ENCODE results near the gene LRRC75A.

DNA sequence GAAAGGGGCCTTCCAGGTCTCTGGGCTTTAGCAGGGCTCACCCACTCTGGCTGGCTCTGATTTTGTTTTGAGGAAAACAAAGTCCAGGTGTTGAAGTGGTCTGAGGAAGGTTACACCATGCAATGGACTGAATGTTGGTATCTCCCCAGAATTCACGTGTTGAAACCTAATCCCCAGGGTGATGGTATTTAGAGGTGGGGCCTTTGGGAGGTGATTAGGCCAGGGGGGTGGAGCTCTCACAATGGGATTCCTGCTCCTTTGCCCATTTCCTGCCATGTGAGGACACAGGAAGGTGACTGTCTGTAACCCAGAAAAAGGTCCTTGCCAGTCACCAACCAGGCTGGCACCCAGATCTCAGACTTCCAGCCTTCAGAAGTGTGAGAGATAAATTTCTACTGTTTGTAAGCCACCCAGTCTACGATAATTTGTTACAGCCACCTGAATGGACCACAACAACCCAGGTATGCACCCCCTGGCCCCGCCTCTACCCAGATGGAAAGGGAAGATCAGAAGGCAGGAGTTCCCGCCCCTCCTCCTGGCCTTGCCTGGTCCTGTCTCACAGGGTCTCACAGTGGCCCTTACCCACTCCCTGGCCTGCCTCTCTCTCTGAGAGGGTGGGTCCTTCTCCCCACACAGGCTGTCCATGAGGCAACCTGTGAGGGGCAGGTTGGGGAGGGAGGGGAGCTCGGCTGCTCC, 32.0 kb downstream of the LRRC75A start:
- TF ChIP-seq, protein P1, sequence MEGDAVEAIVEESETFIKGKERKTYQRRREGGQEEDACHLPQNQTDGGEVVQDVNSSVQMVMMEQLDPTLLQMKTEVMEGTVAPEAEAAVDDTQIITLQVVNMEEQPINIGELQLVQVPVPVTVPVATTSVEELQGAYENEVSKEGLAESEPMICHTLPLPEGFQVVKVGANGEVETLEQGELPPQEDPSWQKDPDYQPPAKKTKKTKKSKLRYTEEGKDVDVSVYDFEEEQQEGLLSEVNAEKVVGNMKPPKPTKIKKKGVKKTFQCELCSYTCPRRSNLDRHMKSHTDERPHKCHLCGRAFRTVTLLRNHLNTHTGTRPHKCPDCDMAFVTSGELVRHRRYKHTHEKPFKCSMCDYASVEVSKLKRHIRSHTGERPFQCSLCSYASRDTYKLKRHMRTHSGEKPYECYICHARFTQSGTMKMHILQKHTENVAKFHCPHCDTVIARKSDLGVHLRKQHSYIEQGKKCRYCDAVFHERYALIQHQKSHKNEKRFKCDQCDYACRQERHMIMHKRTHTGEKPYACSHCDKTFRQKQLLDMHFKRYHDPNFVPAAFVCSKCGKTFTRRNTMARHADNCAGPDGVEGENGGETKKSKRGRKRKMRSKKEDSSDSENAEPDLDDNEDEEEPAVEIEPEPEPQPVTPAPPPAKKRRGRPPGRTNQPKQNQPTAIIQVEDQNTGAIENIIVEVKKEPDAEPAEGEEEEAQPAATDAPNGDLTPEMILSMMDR (IDR thresholded peaks at IDR 0.05) = no peak
- TF ChIP-seq POLR2AphosphoS5 (IDR thresholded peaks at IDR 0.05; ENCODE audit: low read depth, low read length) (no peak), TCF7L2 (IDR thresholded peaks at IDR 0.05; ENCODE audit: low read depth, low read length) (no peak)
- TF ChIP-seq, protein P2, sequence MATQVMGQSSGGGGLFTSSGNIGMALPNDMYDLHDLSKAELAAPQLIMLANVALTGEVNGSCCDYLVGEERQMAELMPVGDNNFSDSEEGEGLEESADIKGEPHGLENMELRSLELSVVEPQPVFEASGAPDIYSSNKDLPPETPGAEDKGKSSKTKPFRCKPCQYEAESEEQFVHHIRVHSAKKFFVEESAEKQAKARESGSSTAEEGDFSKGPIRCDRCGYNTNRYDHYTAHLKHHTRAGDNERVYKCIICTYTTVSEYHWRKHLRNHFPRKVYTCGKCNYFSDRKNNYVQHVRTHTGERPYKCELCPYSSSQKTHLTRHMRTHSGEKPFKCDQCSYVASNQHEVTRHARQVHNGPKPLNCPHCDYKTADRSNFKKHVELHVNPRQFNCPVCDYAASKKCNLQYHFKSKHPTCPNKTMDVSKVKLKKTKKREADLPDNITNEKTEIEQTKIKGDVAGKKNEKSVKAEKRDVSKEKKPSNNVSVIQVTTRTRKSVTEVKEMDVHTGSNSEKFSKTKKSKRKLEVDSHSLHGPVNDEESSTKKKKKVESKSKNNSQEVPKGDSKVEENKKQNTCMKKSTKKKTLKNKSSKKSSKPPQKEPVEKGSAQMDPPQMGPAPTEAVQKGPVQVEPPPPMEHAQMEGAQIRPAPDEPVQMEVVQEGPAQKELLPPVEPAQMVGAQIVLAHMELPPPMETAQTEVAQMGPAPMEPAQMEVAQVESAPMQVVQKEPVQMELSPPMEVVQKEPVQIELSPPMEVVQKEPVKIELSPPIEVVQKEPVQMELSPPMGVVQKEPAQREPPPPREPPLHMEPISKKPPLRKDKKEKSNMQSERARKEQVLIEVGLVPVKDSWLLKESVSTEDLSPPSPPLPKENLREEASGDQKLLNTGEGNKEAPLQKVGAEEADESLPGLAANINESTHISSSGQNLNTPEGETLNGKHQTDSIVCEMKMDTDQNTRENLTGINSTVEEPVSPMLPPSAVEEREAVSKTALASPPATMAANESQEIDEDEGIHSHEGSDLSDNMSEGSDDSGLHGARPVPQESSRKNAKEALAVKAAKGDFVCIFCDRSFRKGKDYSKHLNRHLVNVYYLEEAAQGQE (IDR thresholded peaks at IDR 0.05; ENCODE audit: insufficient read depth in 1 of 2, low read depth in 2 of 2, low read length in 1 of 2) = no peak

All from Panc1 (cell line).